K562 (cell line): ENCODE measurements around the gene PLXNB3. TPM values are rescaled to one million over a fixed set of nuclear protein-coding genes. Genes with fewer than 3 reads are reported as not detected.

Experiments
- CXXC5 ChIP-seq: fragments of 250-450 bp; sonication (Bioruptor Pico); IDR thresholded peaks from 2 replicates; pipeline ENCODE4 v1.8.0; 2022; ENCODE audit warnings: inconsistent platforms, mild to moderate bottlenecking, moderate library complexity
- ETS1 ChIP-seq: conservative IDR thresholded peaks from 2 replicates; pipeline ENCODE4 v1.6.1; 2011; ENCODE audit warnings: low read depth, mild to moderate bottlenecking, low read length; ENCODE audit not compliant: control insufficient read depth
- GABPA ChIP-seq: fragments of 200-800 bp; sonication (Bioruptor generic); conservative IDR thresholded peaks from 2 replicates; pipeline ENCODE4 v1.6.1; 2016; ENCODE audit warnings: low read depth, missing genetic modification characterization, missing compliant biosample characterization
- GABPB1 ChIP-seq: sonication (generic); formaldehyde crosslinking; IDR thresholded peaks from 2 replicates; pipeline ENCODE4 v1.8.0; 2022; ENCODE audit warnings: mild to moderate bottlenecking, missing genetic modification reagents
- HNRNPH1 ChIP-seq: fragments of 200-400 bp; formaldehyde crosslinking; optimal IDR thresholded peaks from 2 replicates; pipeline ENCODE3; 2017; ENCODE audit warnings: low read depth, mild to moderate bottlenecking, low read length, moderate library complexity
- KLF6 ChIP-seq: fragments of 250-450 bp; sonication (Bioruptor Pico); IDR thresholded peaks from 2 replicates; pipeline ENCODE4 v1.4.0; 2020; ENCODE audit warnings: mild to moderate bottlenecking, moderate library complexity, borderline replicate concordance
- MEIS2 ChIP-seq: fragments of 450-650 bp; IDR thresholded peaks from 2 replicates; pipeline ENCODE4 v1.6.1; 2014; ENCODE audit warnings: mild to moderate bottlenecking; ENCODE audit not compliant: partially characterized antibody
- RBM17 ChIP-seq: fragments of 200-400 bp; formaldehyde crosslinking; IDR thresholded peaks from 2 replicates; pipeline ENCODE4 v1.6.1; 2017; ENCODE audit warnings: low read depth, mild to moderate bottlenecking, low read length, borderline replicate concordance
- RBM25 ChIP-seq: fragments of 200-400 bp; formaldehyde crosslinking; IDR thresholded peaks from 2 replicates; pipeline ENCODE4 v1.6.1; 2018; ENCODE audit warnings: low read length, low read depth, moderate library complexity; ENCODE audit not compliant: severe bottlenecking
- RBM39 ChIP-seq: fragments of 200-400 bp; formaldehyde crosslinking; optimal IDR thresholded peaks from 2 replicates; pipeline ENCODE3; 2018; ENCODE audit warnings: low read depth, low read length
- TBP ChIP-seq: optimal IDR thresholded peaks from 2 replicates; pipeline ENCODE3; 2011; ENCODE audit warnings: low read depth, low read length, improper control_type of control experiment
- TOE1 ChIP-seq, 2 experiments: fragments of 450-650 bp in 1 of 2; sonication (generic) in 1 of 2; formaldehyde crosslinking in 1 of 2; IDR thresholded peaks; 2 replicates each; pipeline versions ENCODE4 v1.7.1 to v1.8.0; 2016 to 2022; ENCODE audit warnings: borderline replicate concordance in 2 of 2, mild to moderate bottlenecking in 2 of 2, antibody characterized with exemption in 1 of 2, inconsistent platforms in 1 of 2, low read depth in 1 of 2, missing genetic modification reagents in 1 of 2, moderate library complexity in 1 of 2
- XRCC5 ChIP-seq: fragments of 200-400 bp; formaldehyde crosslinking; IDR thresholded peaks from 2 replicates; pipeline ENCODE4 v1.6.1; 2017; ENCODE audit warnings: low read depth, mild to moderate bottlenecking, low read length
- ZNF592 ChIP-seq: fragments of 450-650 bp; IDR thresholded peaks from 2 replicates; pipeline ENCODE4 v1.6.1; 2017; ENCODE audit warnings: antibody characterized with exemption, mild to moderate bottlenecking
- ZNF785 ChIP-seq: fragments of 250-450 bp; sonication (Bioruptor Pico); IDR thresholded peaks from 2 replicates; pipeline ENCODE4 v1.4.0; 2020; ENCODE audit warnings: mild to moderate bottlenecking
- polyA plus RNA-seq, 8 experiments: library from polyadenylated mRNA; depleted of rRNA in 4 of 8; stranded (reverse) in 5 of 8; unstranded in 3 of 8; fragments of >200 nt; fragmentation: Nextera tagmentation in 2 of 8; fragmentation: Illumina TruSeq in 1 of 8; extraction: Ambion mirVana in 2 of 8; extraction: Trizol in 1 of 8; gene quantifications; 2 replicates each; pipeline versions ENCODE4 v1.2.1 to v1.2.3, GENCODE V29; 2011 to 2014; ENCODE audit warnings: inconsistent platforms in 1 of 8, missing spikeins in 1 of 8
- total RNA-seq, 7 experiments: library from RNA; depleted of rRNA in 6 of 7; stranded (reverse); fragments of >200 nt in 6 of 7; fragmentation: Illumina TruSeq in 2 of 7; extraction: Trizol in 2 of 7; gene quantifications; 2 replicates each; pipeline versions ENCODE4 v1.2.1 to v1.2.3, GENCODE V29; 2011 to 2021; ENCODE audit warnings: low replicate concordance in 1 of 7
- TF ChIP-seq, protein P1 (sequence below), 2 experiments: fragments of 450-650 bp in 1 of 2; sonication (generic) in 1 of 2; formaldehyde crosslinking in 1 of 2; IDR thresholded peaks in 1 of 2; conservative IDR thresholded peaks in 1 of 2; 2 replicates each; pipeline versions ENCODE4 v1.6.1 to v1.8.1; 2016 to 2023; ENCODE audit warnings: mild to moderate bottlenecking in 2 of 2, moderate library complexity in 2 of 2, inconsistent platforms in 1 of 2, missing genetic modification reagents in 1 of 2
- TF ChIP-seq, protein P2 (sequence below): fragments of 250-450 bp; sonication (Bioruptor Pico); IDR thresholded peaks from 2 replicates; pipeline ENCODE4 v1.8.0; 2022; ENCODE audit warnings: moderate library complexity, mild to moderate bottlenecking, inconsistent platforms

PLXNB3 gene
- total and polyA plus RNA-seq, 9 of the 15 experiments (the other 6 are each of a cell fraction or from before 2014, with no cell fraction given) = 0.22 to 2.0 (median 1.4) TPM; not detected in 2

DNA sequence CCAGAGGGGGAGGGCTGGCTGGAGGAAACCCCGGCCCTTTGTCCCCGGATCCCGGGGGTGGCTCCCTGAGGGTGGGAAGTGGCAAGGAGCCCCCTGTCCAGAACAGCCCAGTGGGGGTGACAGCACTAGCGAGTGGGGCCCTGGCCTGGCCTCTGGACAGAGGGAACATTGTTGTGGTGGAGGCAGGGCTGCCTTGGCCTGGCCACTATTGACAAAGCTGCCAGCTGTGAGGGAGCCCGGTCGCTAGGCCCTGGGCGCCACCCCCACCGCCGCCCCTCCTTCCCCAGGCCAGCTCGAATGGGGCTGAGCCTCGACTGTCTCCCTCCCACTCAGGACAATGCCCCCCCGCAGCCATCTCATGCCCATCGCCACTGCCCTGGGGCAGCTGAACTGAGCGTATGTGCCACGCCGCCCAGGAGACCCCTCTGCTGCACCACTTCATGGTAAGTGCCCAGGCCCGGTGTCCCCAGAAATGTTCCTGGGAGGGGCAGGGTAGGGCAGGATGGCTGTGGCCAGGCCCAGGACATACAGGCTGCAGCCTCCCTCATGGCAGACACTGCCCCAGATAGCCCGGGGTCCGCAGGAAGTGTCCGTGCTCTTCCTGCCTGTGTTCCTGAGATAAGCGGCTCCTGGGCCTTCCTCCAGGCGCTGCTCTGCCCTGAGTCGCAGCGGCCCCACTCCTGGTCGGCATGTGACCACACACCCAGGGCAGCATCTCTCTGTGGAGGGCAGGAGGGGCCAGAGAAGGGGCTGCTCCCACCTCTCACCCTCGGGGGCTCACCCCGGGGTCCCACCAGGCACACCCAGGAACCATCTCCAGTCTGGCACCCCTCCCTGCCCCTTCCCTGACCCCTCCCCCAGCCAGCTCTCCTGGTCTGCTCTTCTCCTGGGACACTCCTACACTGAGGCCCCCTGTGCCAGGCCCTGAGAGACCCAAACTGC, 1.4 kb downstream of the PLXNB3 start (continued):
- TF ChIP-seq ZNF592 (peak; percentile 96), ZNF785 (CRISPR knock-in tag) (no peak), HNRNPH1 (no peak), TOE1 (IDR thresholded peaks at IDR 0.05; ENCODE audit: borderline replicate concordance) (peak; percentile 55; the same call in 1 of the 2 replicates), TOE1 (CRISPR knock-in tag; IDR thresholded peaks at IDR 0.05; ENCODE audit: borderline replicate concordance, low read depth) (no peak), GABPA (tag) (peak; percentile 89), ETS1 (peak; percentile 81), RBM25 (no peak), RBM39 (no peak), KLF6 (CRISPR knock-in tag) (0 out of 2 replicates have a peak, but pooled peaks have one; percentile 14), RBM17 (no peak), MEIS2 (no peak), CXXC5 (peak; percentile 69), XRCC5 (no peak), TBP (peak; percentile 64), GABPB1 (CRISPR knock-in tag) (peak; percentile 59)
- TF ChIP-seq, protein P1, sequence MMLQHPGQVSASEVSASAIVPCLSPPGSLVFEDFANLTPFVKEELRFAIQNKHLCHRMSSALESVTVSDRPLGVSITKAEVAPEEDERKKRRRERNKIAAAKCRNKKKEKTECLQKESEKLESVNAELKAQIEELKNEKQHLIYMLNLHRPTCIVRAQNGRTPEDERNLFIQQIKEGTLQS (IDR thresholded peaks at IDR 0.05) = no peak
- TF ChIP-seq, protein P1 (CRISPR knock-in tag; conservative IDR thresholded peaks at IDR 0.05) = no peak
- TF ChIP-seq, protein P2, sequence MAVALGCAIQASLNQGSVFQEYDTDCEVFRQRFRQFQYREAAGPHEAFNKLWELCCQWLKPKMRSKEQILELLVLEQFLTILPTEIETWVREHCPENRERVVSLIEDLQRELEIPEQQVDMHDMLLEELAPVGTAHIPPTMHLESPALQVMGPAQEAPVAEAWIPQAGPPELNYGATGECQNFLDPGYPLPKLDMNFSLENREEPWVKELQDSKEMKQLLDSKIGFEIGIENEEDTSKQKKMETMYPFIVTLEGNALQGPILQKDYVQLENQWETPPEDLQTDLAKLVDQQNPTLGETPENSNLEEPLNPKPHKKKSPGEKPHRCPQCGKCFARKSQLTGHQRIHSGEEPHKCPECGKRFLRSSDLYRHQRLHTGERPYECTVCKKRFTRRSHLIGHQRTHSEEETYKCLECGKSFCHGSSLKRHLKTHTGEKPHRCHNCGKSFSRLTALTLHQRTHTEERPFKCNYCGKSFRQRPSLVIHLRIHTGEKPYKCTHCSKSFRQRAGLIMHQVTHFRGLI = no peak
